GM12873 (cell line): ENCODE results near the gene PLAGL2.

Experiments used
- CTCF ChIP-seq: IDR thresholded peaks from 2 replicates; pipeline ENCODE4 v1.5.1; 2012; ENCODE audit warnings: low read depth, mild to moderate bottlenecking, moderate library complexity, low read length, control low read depth; ENCODE audit not compliant: insufficient read depth; ENCODE audit errors: missing control alignments

PLAGL2 gene

DNA sequence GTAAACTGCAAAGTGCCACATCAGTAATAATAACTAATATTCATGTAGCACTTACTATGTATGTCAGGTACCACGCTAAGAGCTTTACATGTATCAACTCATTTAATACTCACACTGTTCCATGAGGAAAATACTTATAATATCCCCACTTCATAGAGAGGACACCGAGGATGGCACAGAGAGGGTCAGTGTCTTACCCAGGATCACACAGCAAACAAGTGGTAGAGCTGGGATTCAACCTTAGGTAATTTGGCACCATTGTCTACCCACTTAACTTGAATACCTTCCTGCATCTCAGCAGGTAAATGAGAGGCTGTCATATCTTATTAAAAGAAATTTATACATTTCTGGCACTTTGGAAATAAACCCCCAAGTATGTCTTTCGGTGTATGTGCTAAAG lies 8.2 kb upstream of the PLAGL2 start:
- no peak for TF ChIP-seq CTCF

DNA sequence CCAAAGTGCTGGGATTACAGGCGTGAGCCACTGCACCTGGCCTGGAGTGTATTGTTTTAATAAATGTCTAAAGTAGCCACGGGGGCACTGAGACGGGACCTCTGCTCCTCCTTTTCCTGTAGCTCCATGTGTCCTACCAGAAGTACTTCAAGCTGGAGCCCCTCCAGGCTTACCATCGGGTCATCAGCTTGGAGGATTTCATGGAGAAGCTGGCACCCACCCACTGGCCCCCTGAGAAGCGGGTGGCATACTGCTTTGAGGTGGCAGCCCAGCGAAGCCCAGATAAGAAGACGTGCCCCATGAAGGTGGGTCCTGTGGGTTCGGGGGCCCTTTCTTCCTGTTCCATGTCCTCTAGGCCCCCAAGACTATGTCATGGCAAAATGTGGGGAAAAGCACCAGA lies 7.6 kb upstream of the PLAGL2 start:
- no peak for TF ChIP-seq CTCF

GRCh38 chr20:32213870-32214269 lies 6.3 kb upstream of the PLAGL2 start:
- no peak for TF ChIP-seq CTCF

DNA sequence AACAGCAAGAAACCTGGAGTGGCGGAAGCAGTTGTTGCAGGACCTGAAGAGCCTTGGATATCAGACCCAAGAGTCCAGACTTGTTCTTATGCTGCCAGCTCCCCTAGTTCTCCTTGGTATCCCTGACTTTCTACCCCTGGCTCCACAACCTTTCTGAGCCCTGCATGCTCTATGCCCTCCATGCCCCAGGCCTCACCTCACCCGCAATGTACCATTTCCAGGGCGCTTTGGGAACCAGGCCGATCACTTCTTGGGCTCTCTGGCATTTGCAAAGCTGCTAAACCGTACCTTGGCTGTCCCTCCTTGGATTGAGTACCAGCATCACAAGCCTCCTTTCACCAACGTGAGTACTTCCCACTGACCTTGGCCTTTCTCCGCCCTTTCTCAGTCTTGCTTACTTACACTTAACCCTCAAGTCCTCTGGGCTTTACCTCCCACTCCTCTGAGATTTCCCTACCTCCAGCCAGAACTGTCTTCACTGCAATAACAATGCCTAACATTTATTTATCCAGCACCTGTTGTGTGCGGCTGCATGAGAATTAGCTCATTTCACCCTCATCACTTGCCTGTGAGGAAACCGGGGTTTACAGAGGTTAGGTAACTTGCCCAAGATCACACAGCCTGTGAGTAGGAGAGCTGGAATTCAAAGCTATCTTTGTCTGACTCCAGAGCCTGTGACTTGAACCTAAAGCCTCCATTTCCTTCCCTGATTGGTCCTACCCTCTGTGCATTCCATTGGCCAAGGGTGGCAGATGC lies 2.5 kb upstream of the PLAGL2 start:
- TF ChIP-seq CTCF = no peak

- TF ChIP-seq CTCF = no peak
These were observed 1.1 kb upstream of the PLAGL2 start for GRCh38 chr20:32208499-32209154.

DNA sequence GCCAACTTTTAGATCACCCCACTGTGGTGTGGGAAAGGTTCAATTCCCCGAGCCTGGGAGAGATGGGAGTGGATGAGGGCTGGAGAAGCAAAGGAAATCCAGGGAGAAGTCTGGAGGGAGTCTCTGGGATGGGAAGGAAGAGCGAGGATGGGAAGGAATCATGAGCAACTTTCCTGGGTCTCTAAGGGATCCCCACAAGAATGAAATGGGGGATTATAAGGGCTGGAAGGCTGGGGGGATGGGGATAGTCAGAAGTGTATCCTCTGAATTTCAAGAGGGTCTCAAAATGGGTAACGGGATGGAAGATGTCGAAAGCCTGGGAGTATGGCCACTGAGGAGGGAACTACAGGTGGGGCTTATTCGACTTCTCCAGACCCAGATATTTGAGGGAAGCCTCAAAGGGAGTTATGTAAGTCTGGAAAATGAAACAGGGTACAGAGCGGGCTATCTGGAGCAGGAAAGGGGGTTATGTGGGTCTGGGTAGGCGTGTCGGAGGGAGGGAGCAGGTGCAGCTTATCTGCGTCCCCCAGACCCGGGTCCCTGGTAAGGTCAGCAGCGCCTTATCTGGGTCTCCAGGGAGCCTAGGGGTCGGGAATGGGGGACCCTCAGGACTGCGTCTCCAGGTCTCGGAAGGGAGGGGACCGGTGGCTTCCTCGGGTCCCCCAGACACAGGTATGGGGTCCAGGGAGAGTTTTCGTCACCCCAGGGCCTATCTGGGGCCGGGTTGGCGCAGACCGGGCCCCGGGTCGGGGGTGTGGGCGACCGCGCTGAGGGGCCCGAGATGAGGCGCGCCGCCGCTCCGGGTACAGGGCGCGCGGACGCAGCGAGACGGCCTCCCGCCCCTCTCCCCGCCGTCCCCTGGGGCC lies 550 bp downstream of the PLAGL2 start:
- no peak for TF ChIP-seq CTCF
